ENCODE data around the gene TTLL6.
A peak's percentile ranks its signal among the peaks of the same experiment; 100 is the strongest.

Gene TTLL6

DNA sequence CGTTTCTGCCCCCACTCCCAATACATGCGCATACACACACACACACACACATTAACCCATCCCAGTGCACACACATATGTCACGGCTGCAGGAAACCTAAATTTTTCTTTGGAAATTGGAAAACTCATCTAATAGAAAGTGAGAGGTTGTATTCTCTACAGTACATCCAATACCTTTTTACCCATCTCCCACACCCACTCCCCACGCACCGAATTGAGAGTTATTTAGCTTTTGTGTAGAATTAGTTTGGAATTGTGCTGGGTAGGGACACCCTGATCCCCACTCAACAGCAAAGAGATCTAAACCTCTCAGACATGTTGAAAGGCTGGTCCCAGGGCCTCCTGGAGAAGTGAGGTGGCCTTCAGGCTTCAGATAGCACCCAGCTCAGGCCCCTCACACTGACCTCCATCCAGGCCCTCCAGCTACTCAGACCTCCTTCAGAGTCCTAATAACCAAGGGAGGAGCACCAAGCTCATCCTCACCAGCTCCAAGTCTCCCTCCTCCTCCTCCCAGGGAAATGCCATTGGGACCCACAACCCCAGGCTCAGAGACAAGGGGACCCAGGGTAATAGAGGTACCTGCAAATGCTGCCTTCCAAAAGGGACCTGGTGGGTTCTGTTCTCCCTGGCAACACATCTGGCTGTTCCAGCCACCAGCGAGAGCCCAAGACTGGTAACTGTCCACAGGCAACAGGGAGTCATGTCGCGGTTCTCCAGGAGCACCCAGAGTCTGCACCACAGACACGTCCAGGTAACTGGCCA, 89.4 kb downstream of the TTLL6 start:
- H3K27ac ChIP-seq: peak overlapping the region in 1 of 21 experiments; percentile 71
- H3K4me3 ChIP-seq: no peak overlapping the region

DNA sequence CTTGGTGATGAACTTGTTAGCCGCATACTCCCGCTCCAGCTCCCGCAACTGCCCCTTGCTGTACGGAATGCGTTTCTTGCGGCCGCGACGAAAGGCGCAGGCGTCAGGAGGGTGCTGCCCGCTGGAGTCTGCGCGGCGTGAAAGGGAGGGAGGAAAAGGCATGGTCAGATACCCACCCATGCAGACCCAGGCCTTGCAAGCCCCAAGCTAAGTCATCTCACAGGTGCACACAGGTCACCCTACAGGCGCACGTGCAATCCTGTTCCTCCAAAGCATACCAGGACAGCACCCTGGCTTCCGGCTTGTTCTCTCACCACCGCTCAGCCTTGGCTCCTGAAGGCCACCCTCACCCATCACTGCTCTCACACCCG, 90.1 kb downstream of the TTLL6 start:
- Histone ChIP-seq H3K27ac (no peak overlapping the region), H3K4me3 (no peak overlapping the region)

GRCh38 chr17:48726114-48726915, 90.7 kb downstream of the TTLL6 start:
- H3K4me3 ChIP-seq: no peak overlapping the region
- no peak overlapping the region for H3K27ac ChIP-seq

DNA sequence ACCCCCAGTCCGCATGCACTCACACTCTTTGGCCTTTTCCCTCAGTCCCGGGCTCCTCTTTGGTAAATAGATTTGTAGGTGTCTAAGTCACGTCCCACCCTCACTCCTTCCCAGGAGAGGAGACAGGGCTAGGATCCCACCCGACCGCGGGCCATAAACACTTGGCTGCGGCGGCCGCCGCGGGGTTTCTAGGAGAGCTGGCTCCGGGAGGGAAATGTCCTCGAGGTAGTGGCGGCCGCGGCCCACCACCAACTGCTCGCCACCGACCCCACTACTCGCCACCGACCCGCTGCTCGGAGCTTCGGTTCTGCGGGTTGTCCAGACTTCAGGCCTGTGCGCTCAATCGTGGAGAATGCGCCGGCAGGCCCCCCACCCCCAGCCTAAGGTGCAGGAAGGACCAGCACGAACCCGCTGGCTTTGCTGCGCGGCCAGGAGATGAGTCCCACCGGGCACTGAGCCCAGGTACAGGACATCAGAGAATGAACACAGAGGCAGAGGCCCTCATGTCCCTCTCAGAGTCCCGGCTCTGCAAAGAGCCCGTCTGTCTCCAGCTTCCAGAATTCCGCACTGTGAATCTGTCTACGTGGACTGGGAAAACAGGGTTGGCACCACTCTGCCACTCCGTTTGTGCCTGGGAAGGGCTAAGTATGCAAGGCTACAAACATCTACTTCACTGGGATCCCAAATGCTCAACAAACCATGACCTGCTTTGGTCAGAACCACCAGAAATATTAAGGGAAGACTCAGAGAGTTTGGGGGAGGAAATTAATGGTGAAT, 91.6 kb downstream of the TTLL6 start:
- Histone ChIP-seq H3K27ac (no peak overlapping the region), H3K4me3 (no peak overlapping the region)

DNA sequence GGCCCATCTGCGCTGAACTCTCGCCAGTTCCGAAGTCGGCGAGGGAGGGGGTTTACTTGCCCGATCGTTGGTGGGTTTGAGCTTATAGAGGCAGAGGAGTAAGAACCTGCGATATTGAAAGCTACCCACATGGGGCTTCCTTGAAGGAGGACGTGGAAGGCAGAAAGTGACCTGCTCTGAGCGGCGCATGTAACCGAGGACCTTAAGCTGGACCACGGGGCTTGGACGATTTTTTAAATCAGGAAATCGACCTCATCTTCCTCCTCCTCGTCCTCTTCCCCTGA, 92.1 kb downstream of the TTLL6 start:
- no peak overlapping the region for H3K27ac ChIP-seq
- no peak overlapping the region for H3K4me3 ChIP-seq

DNA sequence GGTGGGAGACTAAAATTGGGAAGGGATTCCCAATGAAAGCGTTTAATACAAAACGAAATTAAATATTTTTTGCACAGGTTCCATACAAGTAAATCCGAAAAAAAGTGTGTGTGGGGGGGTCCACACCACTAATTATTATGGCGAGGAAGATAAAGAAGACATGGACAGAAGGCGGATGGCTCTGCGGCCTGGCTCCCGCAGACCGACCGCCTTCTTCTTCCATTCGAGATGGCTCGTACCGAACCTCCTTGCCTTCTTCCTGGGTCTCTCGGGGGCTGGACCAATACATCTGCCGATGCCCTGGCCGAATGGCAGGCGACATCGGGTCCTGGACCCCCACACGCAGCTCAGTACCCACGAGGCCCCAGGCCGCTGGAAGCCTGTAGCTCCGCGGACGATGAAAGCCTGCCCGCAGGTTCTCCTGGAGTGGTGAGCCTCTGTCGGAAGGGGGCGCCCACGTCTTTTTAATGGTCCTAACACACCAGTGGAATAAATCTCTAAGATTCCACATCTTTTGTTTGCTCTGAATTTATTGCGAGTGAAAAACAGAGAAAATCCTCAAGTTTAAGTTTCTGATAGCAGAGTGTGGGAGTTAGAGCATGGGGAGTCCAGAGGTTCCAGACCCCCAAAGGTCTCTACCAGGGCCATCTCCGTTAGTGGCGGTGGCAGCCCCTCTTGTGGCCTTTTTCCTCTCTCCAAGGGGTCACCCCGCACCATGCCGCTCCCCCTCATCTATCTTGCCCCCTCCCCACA, 92.6 kb downstream of the TTLL6 start:
- peak overlapping the region in 1 of 21 experiments; percentile 73 for H3K27ac ChIP-seq
- no peak overlapping the region for H3K4me3 ChIP-seq

DNA sequence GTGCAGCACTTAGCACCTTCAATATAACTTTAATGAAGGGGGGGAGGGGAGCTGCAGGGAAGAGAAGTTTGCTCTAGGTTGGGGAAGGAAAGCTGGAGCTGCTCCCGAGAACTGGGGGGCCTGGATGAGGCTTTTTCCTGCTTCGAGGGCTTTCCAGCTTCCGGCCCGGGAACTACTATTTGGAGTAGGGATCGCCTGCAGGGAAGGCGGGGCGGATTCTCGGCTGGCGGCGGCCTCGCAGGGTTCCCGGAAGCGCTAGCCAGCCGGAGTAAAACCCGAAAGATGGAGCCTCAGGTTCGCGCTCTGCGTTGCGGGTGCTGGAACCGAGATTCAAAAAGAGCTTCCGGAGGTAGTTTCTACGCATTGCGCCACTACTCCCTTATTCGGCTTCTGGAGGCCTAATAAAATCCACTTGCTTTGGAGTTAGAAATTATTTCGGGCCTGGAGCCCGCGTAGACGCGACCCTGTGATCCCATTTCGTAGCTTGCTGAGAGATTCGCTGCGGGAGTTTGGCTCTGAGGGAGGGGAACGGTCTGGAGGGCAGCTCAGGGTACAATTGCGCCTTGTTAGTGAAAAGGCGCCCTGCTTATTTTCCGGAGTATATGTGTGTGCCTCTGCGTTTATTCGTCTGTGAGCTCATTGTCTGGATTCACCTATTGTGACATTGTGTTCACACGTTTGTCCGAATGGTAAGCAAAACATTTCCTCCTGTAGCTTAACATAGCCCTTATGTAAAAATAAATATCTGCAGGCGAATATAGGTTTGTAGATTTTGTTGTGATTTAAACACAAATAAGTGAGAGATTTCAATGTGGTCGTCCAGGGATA, 93.4 kb downstream of the TTLL6 start:
- Histone ChIP-seq H3K27ac (peak overlapping the region in 2 of 21 experiments; percentile 72 to 73), H3K4me3 (peak overlapping the region in 2 of 7 experiments; percentile 1 to 6)

DNA sequence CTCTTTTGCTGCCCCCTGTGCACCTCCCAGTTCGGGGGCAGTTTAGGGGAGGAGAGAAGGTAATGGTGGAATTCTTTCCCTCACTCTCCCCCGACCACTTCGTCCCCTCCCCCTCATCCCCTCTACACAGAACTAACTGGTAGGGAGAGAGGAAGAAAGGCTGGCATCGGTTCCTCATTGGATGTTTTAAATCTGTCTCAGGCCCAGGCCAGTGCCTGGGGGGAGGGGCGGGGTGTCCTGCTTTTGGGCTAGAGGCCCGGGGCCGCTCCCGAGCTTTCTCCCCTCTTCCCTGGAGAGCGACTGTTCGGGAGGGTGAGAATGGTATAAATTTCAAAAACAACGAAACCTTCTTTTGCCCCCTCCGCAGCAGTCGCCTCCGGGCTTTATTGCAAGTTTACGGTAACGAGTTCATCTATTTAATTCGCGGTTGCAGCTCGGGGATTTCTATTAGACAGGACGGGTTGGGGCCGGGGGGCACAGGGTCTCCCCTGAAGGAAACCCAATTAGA, 94.1 kb downstream of the TTLL6 start, which contains the start of gene PRAC2:
Gene PRAC2 (plus strand): TSS at position 271 of the 508 bp plus-strand sequence. CDS start 1,226 bp downstream, outside the sequence.
- Histone ChIP-seq H3K4me3 (peak within 1 kb of the TSS in 2 of 7 experiments; percentile 1 to 6), H3K27ac (peak within 1 kb of the TSS in 2 of 21 experiments; percentile 72 to 73)

GRCh38 chr17:48722201-48722907, 94.7 kb downstream of the TTLL6 start, which contains the start of gene PRAC1:
TSS of gene PRAC1 (minus strand) at chr17:48722518. CDS start at chr17:48722392, 126 bp downstream.
- Histone ChIP-seq H3K27ac (peak within 1 kb of the TSS in 2 of 21 experiments; percentile 72 to 73), H3K4me3 (peak within 1 kb of the TSS in 1 of 7 experiments; percentile 6)

DNA sequence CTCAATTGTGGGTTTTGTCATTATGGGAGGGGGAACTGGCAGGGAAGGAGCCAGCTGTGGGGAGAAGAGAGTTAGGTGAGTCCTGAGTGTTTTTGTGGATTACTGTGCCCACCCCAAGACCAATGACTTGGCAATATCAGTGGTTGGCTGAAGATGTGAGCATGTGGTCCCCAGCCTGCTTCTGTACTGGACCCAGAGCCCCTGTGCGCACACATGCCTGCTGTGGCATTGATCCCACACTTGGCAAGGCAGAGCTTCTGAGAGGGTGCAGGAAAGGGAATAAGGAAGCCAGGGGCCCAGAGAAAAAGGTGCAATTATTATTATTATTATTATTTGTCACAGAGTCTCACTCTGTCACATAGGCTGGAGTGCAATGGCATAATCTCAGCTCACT, 96.0 kb downstream of the TTLL6 start:
- no peak overlapping the region for H3K27ac ChIP-seq

DNA sequence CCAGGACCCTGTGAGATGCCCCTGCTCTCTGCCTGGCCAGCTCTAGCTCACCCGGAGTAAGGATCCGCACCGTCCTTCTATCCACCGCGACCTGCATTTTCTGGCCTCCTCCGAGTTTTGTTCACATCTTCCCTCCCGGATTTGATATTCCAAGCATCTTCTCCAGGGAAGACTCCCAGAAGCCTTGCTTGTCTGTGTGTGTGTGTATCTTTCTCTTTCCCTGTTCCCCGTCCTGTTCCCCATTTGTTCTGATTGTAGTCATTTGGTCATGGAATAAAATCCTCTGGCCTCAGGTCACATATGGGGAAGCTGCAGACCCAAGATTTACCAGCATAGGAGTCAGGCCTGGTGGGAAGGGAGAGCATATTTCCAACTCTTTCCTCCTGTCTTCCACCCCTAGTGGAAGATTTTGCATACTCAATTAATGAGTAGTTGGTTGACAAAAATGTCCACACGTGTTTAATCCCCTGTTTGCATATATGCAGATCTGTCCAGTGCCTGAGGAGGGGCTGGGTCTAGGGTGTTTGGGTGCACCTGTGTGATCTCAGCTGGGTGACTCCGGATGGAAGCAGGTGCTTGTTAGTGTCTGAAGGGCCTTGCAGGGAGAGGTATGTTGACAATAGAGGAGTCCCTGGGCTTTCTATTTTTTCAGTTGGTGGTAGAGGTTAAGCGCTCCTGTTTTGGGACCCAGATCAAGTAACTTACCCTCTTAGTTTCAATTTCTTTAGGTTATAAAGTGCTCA, 96.6 kb downstream of the TTLL6 start:
- peak overlapping the region in 3 of 21 experiments; percentile 66 to 88 (median 85) for H3K27ac ChIP-seq
- H3K4me3 ChIP-seq: no peak overlapping the region

More for the DNA sequence above, 96.0 kb downstream of the TTLL6 start:
- H3K4me3 ChIP-seq: no peak overlapping the region

DNA sequence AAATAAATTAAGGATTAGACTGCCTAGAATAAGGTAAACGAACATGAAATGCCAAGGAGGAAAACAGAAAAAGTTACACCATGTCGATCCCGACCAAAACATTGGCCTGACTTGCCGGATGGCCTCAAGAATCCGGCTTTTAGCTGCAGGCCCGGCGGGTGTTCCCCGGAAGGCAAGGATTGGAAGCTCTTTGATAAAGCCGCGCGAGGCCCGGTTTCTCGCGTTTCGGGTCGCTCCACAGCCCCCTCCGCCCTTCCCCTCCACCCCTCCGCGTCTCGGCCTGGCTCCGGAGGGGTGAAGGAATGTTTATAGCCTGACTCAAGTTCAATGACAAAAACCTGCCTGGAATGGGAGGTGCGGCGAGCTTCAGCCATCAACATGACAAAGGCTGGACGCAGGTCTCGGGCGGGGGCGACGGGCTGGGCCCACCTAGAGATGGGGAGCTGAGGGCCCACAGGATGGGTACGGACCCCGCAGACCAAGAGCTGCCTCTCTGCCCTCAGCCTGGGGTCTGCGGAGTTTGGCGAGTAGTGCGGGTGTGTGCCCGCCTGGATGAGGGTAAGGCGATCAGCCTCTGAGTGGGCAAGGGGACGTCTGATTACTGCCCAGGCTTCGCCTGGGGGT, 97.3 kb downstream of the TTLL6 start:
- Histone ChIP-seq H3K27ac (peak overlapping the region in 5 of 21 experiments; percentile 5 to 88 (median 69)), H3K4me3 (no peak overlapping the region)

- Histone ChIP-seq H3K27ac (peak overlapping the region in 6 of 21 experiments; percentile 5 to 88 (median 62)), H3K4me3 (no peak overlapping the region)
Measured at GRCh38 chr17:48718761-48719641, 98.0 kb downstream of the TTLL6 start.

DNA sequence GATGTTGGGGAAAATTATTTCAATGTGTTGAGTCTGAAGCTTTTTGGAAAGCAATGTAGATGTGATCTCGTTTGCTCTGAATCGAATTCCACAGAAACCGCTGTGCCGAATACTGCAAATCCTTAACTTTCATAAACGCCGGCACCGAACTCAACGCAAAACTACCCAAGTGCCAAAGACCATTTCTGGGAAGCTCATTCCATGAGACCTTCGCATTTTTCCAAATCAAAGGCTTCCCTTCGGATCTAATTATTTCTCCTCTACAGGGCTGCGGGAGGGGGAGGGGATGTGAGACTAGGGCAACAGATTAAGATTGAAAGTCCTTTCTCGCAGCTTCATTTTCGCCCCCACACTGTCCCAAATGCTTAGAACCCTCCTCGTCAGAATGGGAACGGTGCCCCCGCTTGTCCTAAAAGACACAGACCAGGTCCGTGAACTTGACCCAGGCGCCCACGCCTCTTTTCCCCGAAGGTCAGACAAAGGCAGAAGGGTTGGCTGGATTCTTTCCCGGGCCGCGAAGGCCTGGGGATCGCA, 98.7 kb downstream of the TTLL6 start:
- H3K4me3 ChIP-seq: no peak overlapping the region
- peak overlapping the region in 4 of 21 experiments; percentile 16 to 88 (median 70) for H3K27ac ChIP-seq

Data from skin epidermis (tissue), 12 donors.